ENCODE results near the gene MPND. TPM values are rescaled to one million over a fixed set of nuclear protein-coding genes. Genes with fewer than 3 reads are reported as not detected.
A peak's percentile ranks its signal among the peaks of the same experiment; 100 is the strongest.

MPND gene
- total and polyA plus RNA-seq, 10 of the 15 experiments (the other 5 are each of a cell fraction or from before 2014, with no cell fraction given) = 0.79 to 18.3 (median 6.0) TPM

GRCh38 chr19:4402171-4403004, 59.0 kb downstream of the MPND start, which contains the start of gene CHAF1A (continued):
- TF ChIP-seq SPI1 (IDR thresholded peaks at IDR 0.05; ENCODE audit: borderline replicate concordance, insufficient read depth, low read depth, low read length) (no peak), TARDBP (IDR thresholded peaks at IDR 0.05; ENCODE audit: borderline replicate concordance) (no peak), SREBF2 (IDR thresholded peaks at IDR 0.05; ENCODE audit: low read length) (no peak), USF2 (IDR thresholded peaks at IDR 0.05; ENCODE audit: borderline replicate concordance, low read depth, low read length) (peak; percentile 92), MXI1 (IDR thresholded peaks at IDR 0.05; ENCODE audit: low read depth, low read length) (peak; percentile 94), FOXK2 (IDR thresholded peaks at IDR 0.05) (no peak), ZBTB40 (IDR thresholded peaks at IDR 0.05; ENCODE audit: borderline replicate concordance) (peak; percentile 44; the same call in 1 of the 2 replicates), WRNIP1 (IDR thresholded peaks at IDR 0.05; ENCODE audit: borderline replicate concordance, low read depth, low read length) (no peak), ZBTB11 (CRISPR knock-in tag; IDR thresholded peaks at IDR 0.05) (peak; percentile 59), NR2C1 (IDR thresholded peaks at IDR 0.05) (peak; percentile 78), JUND (IDR thresholded peaks at IDR 0.05; ENCODE audit: low read depth, low read length) (no peak), MTA3 (IDR thresholded peaks at IDR 0.05; ENCODE audit: borderline replicate concordance, low read length) (no peak)
- TF ChIP-seq, protein P1, sequence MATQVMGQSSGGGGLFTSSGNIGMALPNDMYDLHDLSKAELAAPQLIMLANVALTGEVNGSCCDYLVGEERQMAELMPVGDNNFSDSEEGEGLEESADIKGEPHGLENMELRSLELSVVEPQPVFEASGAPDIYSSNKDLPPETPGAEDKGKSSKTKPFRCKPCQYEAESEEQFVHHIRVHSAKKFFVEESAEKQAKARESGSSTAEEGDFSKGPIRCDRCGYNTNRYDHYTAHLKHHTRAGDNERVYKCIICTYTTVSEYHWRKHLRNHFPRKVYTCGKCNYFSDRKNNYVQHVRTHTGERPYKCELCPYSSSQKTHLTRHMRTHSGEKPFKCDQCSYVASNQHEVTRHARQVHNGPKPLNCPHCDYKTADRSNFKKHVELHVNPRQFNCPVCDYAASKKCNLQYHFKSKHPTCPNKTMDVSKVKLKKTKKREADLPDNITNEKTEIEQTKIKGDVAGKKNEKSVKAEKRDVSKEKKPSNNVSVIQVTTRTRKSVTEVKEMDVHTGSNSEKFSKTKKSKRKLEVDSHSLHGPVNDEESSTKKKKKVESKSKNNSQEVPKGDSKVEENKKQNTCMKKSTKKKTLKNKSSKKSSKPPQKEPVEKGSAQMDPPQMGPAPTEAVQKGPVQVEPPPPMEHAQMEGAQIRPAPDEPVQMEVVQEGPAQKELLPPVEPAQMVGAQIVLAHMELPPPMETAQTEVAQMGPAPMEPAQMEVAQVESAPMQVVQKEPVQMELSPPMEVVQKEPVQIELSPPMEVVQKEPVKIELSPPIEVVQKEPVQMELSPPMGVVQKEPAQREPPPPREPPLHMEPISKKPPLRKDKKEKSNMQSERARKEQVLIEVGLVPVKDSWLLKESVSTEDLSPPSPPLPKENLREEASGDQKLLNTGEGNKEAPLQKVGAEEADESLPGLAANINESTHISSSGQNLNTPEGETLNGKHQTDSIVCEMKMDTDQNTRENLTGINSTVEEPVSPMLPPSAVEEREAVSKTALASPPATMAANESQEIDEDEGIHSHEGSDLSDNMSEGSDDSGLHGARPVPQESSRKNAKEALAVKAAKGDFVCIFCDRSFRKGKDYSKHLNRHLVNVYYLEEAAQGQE (IDR thresholded peaks at IDR 0.05; ENCODE audit: low read depth, low read length) = no peak

Measured in GM12878 (cell line).